ENCODE measurements around the gene DHRS11. TPM values are rescaled to one million over a fixed set of nuclear protein-coding genes. Genes with fewer than 3 reads are reported as not detected.

The DHRS11 gene
- total RNA-seq, 2 donors from 2014 or later, result 8.0 to 8.2 TPM

GRCh38 chr17:36578671-36579070, 13.0 kb upstream of the DHRS11 start:
- 63% methylated on average over 2 of the region's 2 CpGs for WGBS
- intact Hi-C loops (cut with DNase I), result no loop called here
- H3K4me1 ChIP-seq (replicated peaks), result no peaks in the 10 kb centered on the region
- no peak overlapping the region for H3K4me3 ChIP-seq
- H3K36me3 ChIP-seq, result peaks cover 4 to 8% of the 10 kb centered on the region in 2 donors
- TF ChIP-seq CTCF (IDR thresholded peaks at IDR 0.05) (no peak), POLR2A (IDR thresholded peaks at IDR 0.05) (no peak), POLR2AphosphoS5 (IDR thresholded peaks at IDR 0.05) (no peak)
- H3K27ac ChIP-seq, result no peak overlapping the region
- H3K27me3 ChIP-seq (replicated peaks; ENCODE audit: insufficient read depth), result no peaks in the 10 kb centered on the region
- no peaks in the 10 kb centered on the region for H3K9me3 ChIP-seq
- no peak for DNase-seq (ENCODE audit: low spot score)

GRCh38 chr17:36583787-36584186, 7.9 kb upstream of the DHRS11 start:
- DNase-seq (ENCODE audit: low spot score), result no peak
- Histone ChIP-seq H3K36me3 (peaks cover 4 to 19% of the 10 kb centered on the region in 2 donors), H3K27me3 (replicated peaks; ENCODE audit: insufficient read depth) (no peaks in the 10 kb centered on the region), H3K4me3 (no peak overlapping the region), H3K27ac (no peak overlapping the region), H3K4me1 (replicated peaks) (no peaks in the 10 kb centered on the region), H3K9me3 (no peaks in the 10 kb centered on the region)
- 70% methylated on average over 1 of the region's 1 CpG for WGBS
- intact Hi-C loops (cut with DNase I), result no loop called here
- TF ChIP-seq POLR2AphosphoS5 (IDR thresholded peaks at IDR 0.05) (no peak), CTCF (IDR thresholded peaks at IDR 0.05) (no peak), POLR2A (IDR thresholded peaks at IDR 0.05) (no peak)

- no peaks in the 10 kb centered on the region for H3K4me1 ChIP-seq (replicated peaks)
- H3K36me3 ChIP-seq, result peaks cover 4 to 10% of the 10 kb centered on the region in 2 donors
- H3K27ac ChIP-seq, result no peak overlapping the region
- 95% methylated on average over 2 of the region's 2 CpGs for WGBS
- intact Hi-C loops (cut with DNase I), result no loop called here
- H3K9me3 ChIP-seq, result no peaks in the 10 kb centered on the region
- DNase-seq (ENCODE audit: low spot score), result no peak
- TF ChIP-seq CTCF (IDR thresholded peaks at IDR 0.05), result no peak
- no peak for TF ChIP-seq POLR2AphosphoS5 (IDR thresholded peaks at IDR 0.05)
- TF ChIP-seq POLR2A (IDR thresholded peaks at IDR 0.05), result no peak
- H3K27me3 ChIP-seq (replicated peaks; ENCODE audit: insufficient read depth), result no peaks in the 10 kb centered on the region
- H3K4me3 ChIP-seq, result no peak overlapping the region
These were observed 5.5 kb upstream of the DHRS11 start for GRCh38 chr17:36586138-36586537.

GRCh38 chr17:36590082-36590481, 1.6 kb upstream of the DHRS11 start:
- H3K36me3 ChIP-seq, result peaks cover 0 to 10% of the 10 kb centered on the region in 2 donors

More at GRCh38 chr17:36590082-36590481, 1.6 kb upstream of the DHRS11 start:
- Histone ChIP-seq H3K27ac (no peak overlapping the region), H3K4me3 (no peak overlapping the region), H3K27me3 (replicated peaks; ENCODE audit: insufficient read depth) (no peaks in the 10 kb centered on the region), H3K9me3 (no peaks in the 10 kb centered on the region), H3K4me1 (replicated peaks) (peaks cover 6% of the 10 kb centered on the region)
- no peak for DNase-seq (ENCODE audit: low spot score)
- WGBS, result 58% methylated on average over 2 of the region's 2 CpGs
- intact Hi-C loops (cut with DNase I), result no loop called here
- no peak for TF ChIP-seq POLR2AphosphoS5 (IDR thresholded peaks at IDR 0.05)
- TF ChIP-seq CTCF (IDR thresholded peaks at IDR 0.05), result no peak
- TF ChIP-seq POLR2A (IDR thresholded peaks at IDR 0.05), result no peak
